HG02642 (cell line): Measurements from ENCODE around the gene AFG3L2.

ENCODE experiments used
- ATAC-seq: cut with Tn5 transposase; IDR thresholded peaks from one replicate; pipeline ENCODE4 v1.9.1; 2021; ENCODE audit warnings: mild to moderate bottlenecking; ENCODE audit not compliant: unreplicated experiment, poor library complexity

AFG3L2 gene

DNA sequence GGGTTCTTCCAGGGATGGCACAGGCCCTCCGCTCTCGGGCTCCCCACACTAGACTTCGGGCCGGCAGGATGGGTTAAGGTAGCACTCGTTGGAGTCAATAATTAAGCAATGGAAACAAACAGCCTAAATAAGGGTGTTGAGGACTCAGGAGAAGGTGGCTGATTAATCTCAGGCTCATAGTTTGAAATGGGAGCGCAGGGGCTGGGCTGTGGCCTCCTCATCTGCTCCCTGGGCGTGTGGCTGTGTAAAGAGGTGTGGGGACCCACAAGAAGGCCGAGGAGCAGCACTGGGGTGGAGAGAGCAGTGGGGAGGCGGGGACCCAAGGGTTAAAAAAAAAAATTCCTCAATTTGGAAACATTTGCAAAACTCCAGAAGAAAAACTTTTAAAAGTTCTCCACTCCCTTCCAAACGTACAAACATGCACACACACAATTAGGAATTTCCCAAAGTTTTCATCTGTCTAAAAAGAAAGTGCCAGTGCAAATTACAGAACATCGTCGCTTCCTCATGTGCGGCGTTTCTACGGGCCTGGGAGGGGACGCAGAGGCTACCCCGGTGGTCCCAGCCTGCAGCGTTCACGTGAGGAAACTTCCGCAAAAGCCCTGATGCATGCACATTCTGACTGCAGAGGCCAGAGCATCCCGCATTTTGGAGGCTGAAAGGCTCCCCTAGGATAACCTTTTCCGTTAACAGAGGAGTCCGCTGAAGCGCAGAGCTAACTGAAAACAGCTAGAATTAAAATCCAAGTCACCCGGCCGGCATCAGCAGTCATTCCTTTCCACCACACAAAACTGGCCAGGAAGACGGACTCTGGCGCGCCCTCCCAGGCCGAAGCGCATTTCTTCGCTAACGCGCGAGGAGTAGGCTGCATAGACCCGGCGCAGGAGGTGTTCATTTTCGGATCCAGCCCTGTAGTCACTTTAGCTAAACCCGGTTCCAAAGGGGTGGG is 70.0 kb downstream of the AFG3L2 start:
- peak; percentile 12 for ATAC-seq

GRCh38 chr18:12305930-12306629 is 70.9 kb downstream of the AFG3L2 start:
- ATAC-seq: no peak

GRCh38 chr18:12305211-12305610 is 71.8 kb downstream of the AFG3L2 start:
- no peak for ATAC-seq

- ATAC-seq: no peak
Measured at GRCh38 chr18:12304351-12305210, 72.4 kb downstream of the AFG3L2 start.

- ATAC-seq: no peak
Measured at GRCh38 chr18:12302391-12303147, 74.5 kb downstream of the AFG3L2 start.

GRCh38 chr18:12301263-12302005 is 75.6 kb downstream of the AFG3L2 start:
- ATAC-seq: no peak

GRCh38 chr18:12299862-12300261 is 77.2 kb downstream of the AFG3L2 start:
- ATAC-seq: no peak

DNA sequence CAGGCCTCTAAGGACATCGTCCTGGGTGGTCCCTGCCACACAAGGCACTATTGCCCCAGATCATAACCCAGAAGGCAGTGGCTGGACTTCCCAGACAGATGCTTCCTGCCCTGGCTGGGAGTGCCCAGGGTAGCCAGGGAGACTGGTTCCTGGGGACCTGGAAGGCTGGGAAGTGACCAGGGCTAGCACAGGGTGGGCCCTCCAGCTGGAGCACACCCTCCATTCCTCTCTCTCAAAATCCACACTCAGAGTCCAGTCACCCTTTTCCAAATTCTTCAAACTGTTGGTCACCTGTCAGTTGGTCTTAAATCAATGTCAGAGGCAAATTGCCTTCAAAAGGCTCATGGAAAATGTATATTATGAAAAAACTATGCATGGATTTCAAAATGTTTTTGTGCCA is 80.6 kb downstream of the AFG3L2 start:
- no peak for ATAC-seq

DNA sequence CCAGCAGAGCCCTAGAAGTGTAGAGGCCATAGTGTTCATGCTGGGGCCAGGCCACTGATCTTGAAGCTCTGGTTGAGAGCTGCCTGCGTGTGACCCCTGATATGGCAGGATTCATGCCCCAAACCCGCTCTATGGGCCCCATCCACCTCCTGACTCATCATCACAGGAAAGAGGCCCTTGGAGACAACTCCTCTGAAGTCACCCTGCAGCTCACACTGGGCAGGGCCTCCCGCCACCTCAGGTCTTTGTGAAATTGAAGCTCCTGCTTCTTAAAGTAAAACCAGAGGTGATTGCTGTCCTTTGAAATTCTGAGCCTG is 81.0 kb downstream of the AFG3L2 start:
- ATAC-seq: no peak

DNA sequence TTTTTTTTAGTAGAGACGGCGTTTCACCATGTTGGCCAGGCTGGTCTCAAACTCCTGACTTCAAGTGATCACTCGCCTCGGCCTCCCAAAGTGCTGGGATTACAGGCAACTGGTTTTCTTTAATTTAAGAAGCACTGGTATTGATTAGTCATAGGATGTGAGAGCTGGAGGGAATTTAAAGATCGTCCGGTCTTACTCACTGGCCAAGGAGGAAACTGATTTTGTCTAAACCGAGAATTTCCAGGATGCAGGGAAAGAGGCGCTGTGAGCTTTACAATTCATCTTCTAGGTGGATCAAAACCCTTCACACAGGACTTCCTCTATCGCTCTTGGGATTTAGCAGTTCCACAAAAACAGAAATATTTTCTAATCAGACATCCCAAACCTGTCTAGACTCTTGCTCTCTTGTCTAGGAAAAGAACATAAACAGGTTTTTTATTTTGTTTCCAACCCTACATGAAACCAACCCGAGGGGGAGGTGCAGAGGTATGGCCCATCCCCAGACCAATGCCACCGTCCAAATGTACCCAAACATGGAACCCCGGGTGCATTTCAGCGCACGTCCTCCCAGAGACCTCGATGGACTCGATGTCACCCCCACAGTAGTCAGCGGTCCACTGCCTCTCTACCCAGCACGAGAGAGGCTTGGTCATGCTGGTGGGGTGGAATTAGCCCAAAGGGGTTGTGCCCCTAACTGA is 81.5 kb downstream of the AFG3L2 start:
- no peak for ATAC-seq

GRCh38 chr18:12293831-12294230 is 83.2 kb downstream of the AFG3L2 start:
- no peak for ATAC-seq

DNA sequence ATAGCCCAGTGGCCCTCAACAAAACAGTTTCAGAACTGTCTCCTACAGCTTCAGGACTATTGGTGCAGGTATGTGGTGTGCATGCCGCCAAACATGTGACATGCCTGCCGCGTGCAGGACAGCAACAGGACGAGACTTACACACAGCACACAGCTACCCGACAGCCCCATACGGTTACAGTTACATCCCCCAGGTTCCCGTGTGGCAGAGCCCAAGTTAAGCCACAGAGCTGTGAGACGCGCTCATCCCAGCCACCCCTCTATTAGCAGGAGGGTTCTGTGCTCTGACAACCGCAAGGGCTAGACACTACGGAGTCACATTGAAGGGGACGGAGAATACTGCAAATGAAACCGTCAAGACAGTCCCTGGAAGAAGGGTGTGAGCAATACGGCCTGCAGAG is 85.3 kb downstream of the AFG3L2 start:
- ATAC-seq: no peak

DNA sequence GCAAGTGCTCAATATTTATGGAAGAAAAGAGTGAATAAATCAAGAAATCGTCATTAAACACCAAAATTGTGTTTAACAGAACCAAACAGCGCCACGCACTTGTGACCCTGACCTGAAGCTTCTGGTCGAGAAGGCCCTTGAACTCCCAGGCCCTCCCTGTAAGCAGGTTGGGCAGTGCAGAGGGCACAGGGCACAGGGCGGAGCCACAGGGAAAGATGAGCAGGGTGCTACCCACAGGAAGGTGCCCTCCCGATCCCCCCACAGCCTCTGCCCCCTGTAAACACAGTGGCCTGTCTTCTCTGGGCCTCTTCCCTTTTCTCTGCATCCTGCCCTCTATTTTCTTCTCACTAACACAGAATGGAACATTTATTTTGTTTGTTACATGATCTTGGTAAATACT is 85.9 kb downstream of the AFG3L2 start:
- ATAC-seq: no peak

DNA sequence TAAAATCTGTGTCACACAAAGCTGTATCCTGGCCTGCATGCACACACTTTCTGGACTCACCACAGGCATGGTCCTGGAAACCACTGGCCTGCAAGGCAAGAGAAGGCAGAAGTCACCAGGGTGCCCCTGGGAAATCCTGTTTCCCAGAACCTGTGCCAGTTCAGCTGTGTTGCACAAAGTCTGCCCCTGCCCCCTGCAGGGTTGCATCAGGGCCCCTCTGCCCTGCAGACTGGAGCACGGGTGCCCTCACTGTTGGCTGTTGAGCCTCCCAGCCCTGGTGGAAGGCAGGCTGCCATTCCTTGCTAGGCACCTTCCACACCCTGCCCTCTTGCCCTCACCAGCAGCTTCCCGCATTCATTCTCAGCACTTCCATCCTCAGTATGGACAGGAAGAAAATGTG is 86.9 kb downstream of the AFG3L2 start:
- ATAC-seq: no peak

- no peak for ATAC-seq
Measured at GRCh38 chr18:12288403-12288755, 88.6 kb downstream of the AFG3L2 start.

- ATAC-seq: no peak
Measured at GRCh38 chr18:12287684-12288402, 89.2 kb downstream of the AFG3L2 start.

DNA sequence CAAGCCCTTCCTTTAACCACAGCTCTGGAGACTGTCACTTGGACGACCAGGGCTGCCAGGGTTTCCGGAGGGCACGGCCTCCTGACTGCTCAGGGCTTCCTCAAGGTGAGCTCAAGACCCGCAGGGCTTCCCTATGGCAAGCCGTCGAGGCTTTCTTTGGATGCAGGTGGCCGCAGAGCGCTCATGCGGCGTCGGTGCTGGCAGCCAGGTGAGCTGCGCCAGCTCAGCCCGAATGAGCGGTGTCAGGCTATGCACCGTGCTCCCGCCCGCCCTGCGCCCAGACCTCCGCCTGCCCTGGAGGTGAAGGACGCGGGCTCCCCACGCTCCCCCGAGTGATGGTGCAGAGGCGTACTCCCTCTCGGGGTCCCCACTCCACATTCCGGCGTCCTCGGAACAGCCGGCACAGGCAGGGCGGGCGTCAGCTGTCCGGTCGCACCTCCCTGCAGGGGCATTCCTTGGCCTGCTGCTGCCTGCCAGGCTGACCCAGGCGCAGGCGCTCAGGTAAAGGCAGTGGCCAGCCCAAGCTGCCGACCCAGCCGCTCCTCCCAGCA is 89.8 kb downstream of the AFG3L2 start:
- no peak for ATAC-seq

DNA sequence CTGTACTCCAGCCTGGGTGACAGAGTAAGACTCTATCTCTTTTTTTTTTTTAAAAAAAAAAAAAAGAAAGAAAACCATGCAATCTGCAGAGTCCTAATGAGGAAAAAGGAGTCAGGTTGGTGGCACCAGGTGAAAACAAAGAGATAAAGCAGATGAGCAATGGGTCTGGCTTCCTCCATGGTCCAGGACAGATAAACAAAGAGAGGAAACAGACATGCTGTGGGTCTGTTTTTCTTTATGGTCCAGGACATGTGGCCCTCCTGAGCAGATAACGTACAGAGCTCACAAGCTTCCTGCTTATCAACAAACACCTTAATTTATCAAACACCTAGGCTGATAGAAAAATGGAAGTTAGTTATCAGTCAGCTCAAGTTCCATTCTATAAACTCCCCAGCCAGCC is 93.4 kb downstream of the AFG3L2 start:
- no peak for ATAC-seq
